Measurements from ENCODE around the gene ASB3.

ASB3 gene

DNA sequence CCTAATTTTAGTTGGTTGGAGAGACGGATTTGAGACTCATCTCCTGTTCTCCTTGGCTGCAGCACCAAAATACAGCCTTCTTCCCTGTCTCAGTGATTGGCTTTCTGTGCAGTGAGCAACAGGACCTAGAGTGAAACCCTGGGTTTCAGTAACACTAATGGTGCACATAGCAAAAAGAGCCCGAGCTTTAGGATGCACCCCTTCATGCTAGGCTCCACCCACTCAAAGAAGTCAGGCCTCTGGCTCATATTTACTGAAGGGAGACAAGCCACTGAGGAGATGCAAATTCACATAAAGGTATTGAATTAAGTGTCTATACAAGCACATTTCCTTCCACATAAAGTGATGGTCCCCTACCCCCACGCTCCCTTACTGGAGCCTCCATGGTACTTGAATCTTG is 151.1 kb downstream of the ASB3 start:
- no peak overlapping the region for H3K4me3 ChIP-seq (ENCODE audit: low read depth, low read length)
- TF ChIP-seq, protein P1, sequence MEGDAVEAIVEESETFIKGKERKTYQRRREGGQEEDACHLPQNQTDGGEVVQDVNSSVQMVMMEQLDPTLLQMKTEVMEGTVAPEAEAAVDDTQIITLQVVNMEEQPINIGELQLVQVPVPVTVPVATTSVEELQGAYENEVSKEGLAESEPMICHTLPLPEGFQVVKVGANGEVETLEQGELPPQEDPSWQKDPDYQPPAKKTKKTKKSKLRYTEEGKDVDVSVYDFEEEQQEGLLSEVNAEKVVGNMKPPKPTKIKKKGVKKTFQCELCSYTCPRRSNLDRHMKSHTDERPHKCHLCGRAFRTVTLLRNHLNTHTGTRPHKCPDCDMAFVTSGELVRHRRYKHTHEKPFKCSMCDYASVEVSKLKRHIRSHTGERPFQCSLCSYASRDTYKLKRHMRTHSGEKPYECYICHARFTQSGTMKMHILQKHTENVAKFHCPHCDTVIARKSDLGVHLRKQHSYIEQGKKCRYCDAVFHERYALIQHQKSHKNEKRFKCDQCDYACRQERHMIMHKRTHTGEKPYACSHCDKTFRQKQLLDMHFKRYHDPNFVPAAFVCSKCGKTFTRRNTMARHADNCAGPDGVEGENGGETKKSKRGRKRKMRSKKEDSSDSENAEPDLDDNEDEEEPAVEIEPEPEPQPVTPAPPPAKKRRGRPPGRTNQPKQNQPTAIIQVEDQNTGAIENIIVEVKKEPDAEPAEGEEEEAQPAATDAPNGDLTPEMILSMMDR (IDR thresholded peaks at IDR 0.05; ENCODE audit: low read depth, low read length) = no peak

DNA sequence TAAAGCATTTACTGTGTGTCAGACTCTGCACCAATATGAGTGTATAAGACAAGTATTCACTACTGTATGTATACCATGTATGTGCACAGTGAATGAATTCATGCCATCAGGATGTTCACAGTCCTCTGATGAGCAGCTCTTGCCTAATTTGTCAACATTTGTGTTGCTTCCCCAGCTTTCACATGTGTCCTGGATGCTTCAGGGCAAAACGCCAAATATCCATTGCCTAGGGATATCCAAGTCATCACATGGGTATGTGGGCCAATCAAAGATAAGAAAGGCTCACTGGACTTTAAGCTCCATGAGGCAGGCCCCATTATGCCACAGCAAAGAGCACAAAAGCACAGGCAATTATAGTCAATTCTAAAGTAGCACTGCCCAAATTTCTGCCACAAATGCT is 153.3 kb downstream of the ASB3 start:
- no peak overlapping the region for H3K4me3 ChIP-seq (ENCODE audit: low read depth, low read length)
- TF ChIP-seq, protein P1 (IDR thresholded peaks at IDR 0.05; ENCODE audit: low read depth, low read length) = no peak

DNA sequence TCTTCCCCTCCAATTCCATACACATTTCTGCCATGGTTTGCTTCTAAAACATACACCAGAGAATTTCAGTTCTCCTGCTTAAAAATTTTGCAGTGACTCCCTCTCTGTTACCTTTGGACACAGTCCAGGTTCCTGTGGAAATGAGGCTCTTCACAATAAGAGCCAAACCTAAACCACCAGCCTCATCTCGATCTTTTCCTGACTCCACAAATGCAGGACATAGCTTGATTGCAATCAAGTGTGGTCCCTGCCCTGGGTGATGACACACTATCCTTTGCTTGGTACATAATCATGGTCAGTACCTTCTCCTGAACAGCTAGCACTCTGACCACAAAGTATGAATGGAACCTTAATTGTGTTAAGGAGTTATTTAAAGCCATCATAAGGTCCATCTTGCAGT is 154.0 kb downstream of the ASB3 start:
- no peak overlapping the region for H3K4me3 ChIP-seq (ENCODE audit: low read depth, low read length)
- TF ChIP-seq, protein P1 (IDR thresholded peaks at IDR 0.05; ENCODE audit: low read depth, low read length) = no peak

DNA sequence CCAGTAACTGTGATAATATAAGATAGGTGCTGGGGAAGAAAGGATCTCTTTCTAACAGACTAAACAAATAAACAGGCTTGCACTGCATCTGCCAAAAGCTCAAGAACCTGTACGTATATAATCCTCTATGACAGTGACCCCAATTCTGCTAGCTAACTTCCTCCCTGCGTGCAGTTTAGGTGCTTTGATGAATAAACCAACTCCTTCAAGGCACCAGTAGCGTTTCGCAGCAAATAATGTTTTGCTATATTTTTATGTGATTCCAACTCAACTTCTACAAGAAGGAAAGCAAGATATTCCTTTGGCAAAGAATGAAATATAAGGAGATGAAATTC is 154.7 kb downstream of the ASB3 start:
- no peak overlapping the region for H3K4me3 ChIP-seq (ENCODE audit: low read depth, low read length)
- TF ChIP-seq, protein P1 (IDR thresholded peaks at IDR 0.05; ENCODE audit: low read depth, low read length) = no peak

DNA sequence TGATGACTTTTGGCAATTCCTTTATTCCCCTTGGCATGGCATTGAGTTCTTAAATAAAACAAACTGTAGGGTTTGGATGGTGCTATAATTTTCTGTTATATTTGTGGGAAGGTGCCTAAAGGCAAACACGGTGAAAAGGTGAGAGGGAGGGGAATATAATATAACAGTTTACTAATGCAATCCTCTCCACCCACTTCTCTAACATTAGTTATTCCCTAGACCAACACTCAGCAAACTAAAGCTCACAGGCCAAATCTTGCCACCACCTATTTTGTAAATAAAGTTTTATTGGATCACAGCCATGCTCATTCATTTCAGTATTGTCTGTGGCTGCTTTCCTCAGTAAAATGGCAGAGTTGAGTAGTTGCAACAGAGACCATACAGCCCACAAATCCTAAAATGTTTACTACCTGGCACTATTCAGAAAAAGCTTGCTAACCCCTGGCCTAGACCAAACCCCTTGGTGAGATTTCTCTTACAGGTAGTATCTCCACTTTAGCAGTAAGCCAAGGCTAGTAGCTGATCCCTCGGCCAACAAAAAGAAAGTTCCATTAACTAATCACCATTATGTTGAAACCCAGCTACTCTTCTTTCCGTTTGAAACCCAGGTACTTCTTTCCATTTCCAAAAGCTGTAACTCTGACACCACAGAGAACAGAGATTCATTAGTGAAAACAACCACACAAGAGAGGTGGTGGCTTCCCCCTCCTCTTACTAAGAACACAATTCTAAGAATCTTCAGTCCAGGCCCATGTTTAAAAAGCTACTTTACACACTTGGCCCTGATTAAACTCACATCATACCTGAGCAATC is 155.2 kb downstream of the ASB3 start:
- TF ChIP-seq, protein P1 (IDR thresholded peaks at IDR 0.05; ENCODE audit: low read depth, low read length) = no peak

DNA sequence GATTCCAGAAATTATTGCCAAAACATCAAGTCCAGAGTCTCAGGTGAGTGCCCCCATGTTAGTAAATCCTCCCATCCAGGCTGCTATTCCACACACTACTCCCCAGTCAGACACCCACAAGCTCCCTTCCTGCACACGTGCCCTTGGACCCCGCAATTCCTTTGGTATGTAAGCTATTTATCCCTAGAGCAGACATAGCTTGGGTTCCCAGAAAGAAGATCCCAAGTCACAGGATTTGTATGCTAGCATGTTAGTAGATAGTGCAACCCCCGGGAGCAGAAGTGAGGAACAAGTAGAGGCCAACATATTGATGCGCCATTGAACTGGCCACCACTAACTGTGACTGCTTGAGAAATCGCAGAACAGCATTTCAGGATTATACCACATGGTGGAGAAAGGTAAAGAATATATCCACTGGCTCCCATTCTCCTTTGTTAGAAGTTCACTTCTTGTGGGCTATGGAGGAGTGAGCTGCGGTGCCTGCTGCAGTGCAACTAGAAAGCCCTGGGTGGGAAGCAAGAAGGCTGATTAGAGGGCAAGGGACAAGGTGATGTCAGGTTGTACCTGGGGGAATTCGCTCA is 156.6 kb downstream of the ASB3 start:
- no peak overlapping the region for H3K4me3 ChIP-seq (ENCODE audit: low read depth, low read length)
- TF ChIP-seq, protein P1 (IDR thresholded peaks at IDR 0.05; ENCODE audit: low read depth, low read length) = no peak

More for the DNA sequence above, 155.2 kb downstream of the ASB3 start:
- H3K4me3 ChIP-seq (ENCODE audit: low read depth, low read length) = no peak overlapping the region

DNA sequence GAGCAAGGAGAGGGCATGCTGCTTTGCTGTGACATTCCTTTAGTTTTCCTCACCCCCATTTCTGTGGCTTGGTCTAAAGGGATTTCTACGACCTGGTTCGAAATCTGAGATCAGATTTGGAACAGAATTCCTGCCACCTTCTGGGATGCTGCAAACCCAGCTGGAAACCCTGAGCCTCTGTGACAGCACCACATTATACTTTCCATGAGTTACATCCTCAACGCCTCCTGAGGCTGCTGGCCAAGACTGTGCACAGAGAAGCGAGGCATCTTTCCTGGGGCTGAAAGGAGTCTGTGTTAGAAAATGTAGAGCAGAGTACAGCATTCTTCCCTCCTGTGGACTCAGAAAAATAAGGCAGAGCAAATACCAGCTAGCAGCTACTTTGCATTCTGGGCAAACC is 157.3 kb downstream of the ASB3 start:
- no peak overlapping the region for H3K4me3 ChIP-seq (ENCODE audit: low read depth, low read length)
- TF ChIP-seq, protein P1 (IDR thresholded peaks at IDR 0.05; ENCODE audit: low read depth, low read length) = no peak

All from WI38 (cell line).